ENCODE results near the gene ATG12.

DNA sequence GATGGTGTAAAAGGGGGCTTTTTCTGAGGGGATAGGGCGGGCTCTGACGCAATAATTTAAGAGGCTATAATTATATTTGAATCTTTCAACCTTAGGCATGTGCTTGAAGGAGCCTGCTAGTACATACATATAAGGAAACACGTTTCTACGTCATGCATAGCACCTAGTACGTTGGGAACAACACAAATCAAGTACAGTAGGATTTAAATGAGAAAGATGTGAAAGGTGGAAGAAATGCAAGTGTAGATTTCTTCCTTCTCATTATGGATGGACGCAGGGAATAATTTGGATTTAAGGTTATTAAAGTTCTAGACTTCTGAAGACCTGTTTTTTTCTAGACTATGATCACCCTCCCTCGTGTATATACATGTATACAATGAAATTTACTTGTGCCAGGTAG lies 24.0 kb downstream of the ATG12 start:
- TF ChIP-seq POLR2A (IDR thresholded peaks at IDR 0.05) = no peak
- TF ChIP-seq CTCF (IDR thresholded peaks at IDR 0.05) = no peak
